DND-41 (cell line): ENCODE data around the gene OR2F2.

Experiments used
- ATAC-seq: fragments of 200-7000 bp; cut with Tn5 transposase; 3 replicates; pipeline ENCODE4 v1.9.1; 2021; ENCODE audit warnings: low read depth; ENCODE audit not compliant: insufficient read depth
- DNase-seq: peaks from one replicate; pipeline ENCODE4 v3.0.0-alpha.2; 2020
- H2AFZ ChIP-seq: 2 replicates; pipeline ENCODE4 v1.6.0; 2012; ENCODE audit warnings: low read depth, low read length
- H3K27ac ChIP-seq: 2 replicates; pipeline ENCODE4 v1.5.1; 2012; ENCODE audit warnings: low read length, inconsistent platforms
- H3K27me3 ChIP-seq: fragments of 200-600 bp; sonication (generic); 2 replicates; pipeline ENCODE4 v1.6.0; 2012; ENCODE audit warnings: low read length, mild to moderate bottlenecking, inconsistent platforms; ENCODE audit not compliant: insufficient read depth, poor library complexity
- H3K36me3 ChIP-seq: 2 replicates; pipeline ENCODE4 v1.5.1; 2012; ENCODE audit warnings: low read length, inconsistent platforms; ENCODE audit not compliant: insufficient read depth
- H3K4me1 ChIP-seq: 2 replicates; pipeline ENCODE4 v1.5.1; 2012; ENCODE audit warnings: mild to moderate bottlenecking, low read length; ENCODE audit not compliant: insufficient read depth
- H3K4me2 ChIP-seq: 2 replicates; pipeline ENCODE4 v1.6.0; 2012; ENCODE audit warnings: mild to moderate bottlenecking, moderate library complexity, low read length, inconsistent platforms; ENCODE audit not compliant: insufficient read depth
- H3K4me3 ChIP-seq, 2 experiments: fragments of 200-600 bp in 1 of 2; shearing (Covaris generic) in 1 of 2; 2 replicates each; pipeline ENCODE4 v1.5.1; 2012 to 2016; ENCODE audit warnings: inconsistent platforms in 2 of 2, low read length in 2 of 2, mild to moderate bottlenecking in 2 of 2, low read depth in 1 of 2, moderate library complexity in 1 of 2
- H3K79me2 ChIP-seq: 2 replicates; pipeline ENCODE4 v1.6.0; 2012; ENCODE audit warnings: low read length, inconsistent platforms; ENCODE audit not compliant: insufficient read depth
- H3K9ac ChIP-seq: 2 replicates; pipeline ENCODE4 v1.6.0; 2012; ENCODE audit warnings: low read depth, mild to moderate bottlenecking, inconsistent platforms, low read length, moderate library complexity
- H3K9me3 ChIP-seq: 2 replicates; pipeline ENCODE4 v1.5.1; 2012; ENCODE audit warnings: low read length, moderate library complexity, mild to moderate bottlenecking, inconsistent platforms; ENCODE audit not compliant: insufficient read depth, severe bottlenecking
- H4K20me1 ChIP-seq: 2 replicates; pipeline ENCODE4 v1.6.0; 2012; ENCODE audit warnings: low read length; ENCODE audit not compliant: insufficient read depth
- EZH2 ChIP-seq: IDR thresholded peaks from 3 replicates; pipeline ENCODE4 v1.6.1; 2012; ENCODE audit warnings: borderline replicate concordance, low read depth, mild to moderate bottlenecking, moderate library complexity, low read length, inconsistent platforms; ENCODE audit not compliant: severe bottlenecking
- TF ChIP-seq, protein P1 (sequence below): IDR thresholded peaks from 2 replicates; pipeline ENCODE4 v1.5.1; 2012; ENCODE audit warnings: borderline replicate concordance, low read length, moderate library complexity, mild to moderate bottlenecking; ENCODE audit not compliant: poor library complexity, severe bottlenecking; ENCODE audit errors: extremely low read depth

The OR2F2 gene

DNA sequence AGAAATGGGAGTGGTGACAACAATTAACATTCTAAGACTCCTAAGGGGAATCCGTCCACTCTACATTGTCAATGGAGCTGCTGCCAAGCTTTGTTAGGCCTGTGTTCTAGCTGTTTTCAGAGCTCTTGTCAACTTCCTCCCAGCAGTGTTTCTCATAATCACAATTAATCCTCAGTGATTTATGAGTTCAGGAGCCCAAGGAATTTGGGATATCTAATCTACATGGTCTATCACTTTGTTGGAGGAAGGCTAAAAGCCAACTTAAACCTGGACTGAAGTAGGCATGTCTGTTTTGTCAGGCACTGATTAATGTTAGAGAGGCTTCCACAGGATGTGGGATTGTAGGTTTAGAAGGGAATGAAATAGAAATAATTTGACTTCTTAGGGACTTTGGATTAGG is 10.2 kb upstream of the OR2F2 start:
- no peak overlapping the region for H3K4me3 ChIP-seq
- H3K27ac ChIP-seq, result no peak overlapping the region
- no peaks in the 10 kb centered on the region for H4K20me1 ChIP-seq
- H3K4me2 ChIP-seq, result no peak overlapping the region
- TF ChIP-seq, protein P1, sequence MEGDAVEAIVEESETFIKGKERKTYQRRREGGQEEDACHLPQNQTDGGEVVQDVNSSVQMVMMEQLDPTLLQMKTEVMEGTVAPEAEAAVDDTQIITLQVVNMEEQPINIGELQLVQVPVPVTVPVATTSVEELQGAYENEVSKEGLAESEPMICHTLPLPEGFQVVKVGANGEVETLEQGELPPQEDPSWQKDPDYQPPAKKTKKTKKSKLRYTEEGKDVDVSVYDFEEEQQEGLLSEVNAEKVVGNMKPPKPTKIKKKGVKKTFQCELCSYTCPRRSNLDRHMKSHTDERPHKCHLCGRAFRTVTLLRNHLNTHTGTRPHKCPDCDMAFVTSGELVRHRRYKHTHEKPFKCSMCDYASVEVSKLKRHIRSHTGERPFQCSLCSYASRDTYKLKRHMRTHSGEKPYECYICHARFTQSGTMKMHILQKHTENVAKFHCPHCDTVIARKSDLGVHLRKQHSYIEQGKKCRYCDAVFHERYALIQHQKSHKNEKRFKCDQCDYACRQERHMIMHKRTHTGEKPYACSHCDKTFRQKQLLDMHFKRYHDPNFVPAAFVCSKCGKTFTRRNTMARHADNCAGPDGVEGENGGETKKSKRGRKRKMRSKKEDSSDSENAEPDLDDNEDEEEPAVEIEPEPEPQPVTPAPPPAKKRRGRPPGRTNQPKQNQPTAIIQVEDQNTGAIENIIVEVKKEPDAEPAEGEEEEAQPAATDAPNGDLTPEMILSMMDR, result no peak
- no peak for TF ChIP-seq EZH2
- H3K9me3 ChIP-seq, result no peaks in the 10 kb centered on the region
- DNase-seq (no peak), ATAC-seq (no peak)
- H2AFZ ChIP-seq, result no peak overlapping the region
- no peaks in the 10 kb centered on the region for H3K27me3 ChIP-seq
- H3K79me2 ChIP-seq, result no peaks in the 10 kb centered on the region
- H3K4me1 ChIP-seq, result no peaks in the 10 kb centered on the region
- H3K36me3 ChIP-seq, result no peaks in the 10 kb centered on the region
- no peak overlapping the region for H3K9ac ChIP-seq

DNA sequence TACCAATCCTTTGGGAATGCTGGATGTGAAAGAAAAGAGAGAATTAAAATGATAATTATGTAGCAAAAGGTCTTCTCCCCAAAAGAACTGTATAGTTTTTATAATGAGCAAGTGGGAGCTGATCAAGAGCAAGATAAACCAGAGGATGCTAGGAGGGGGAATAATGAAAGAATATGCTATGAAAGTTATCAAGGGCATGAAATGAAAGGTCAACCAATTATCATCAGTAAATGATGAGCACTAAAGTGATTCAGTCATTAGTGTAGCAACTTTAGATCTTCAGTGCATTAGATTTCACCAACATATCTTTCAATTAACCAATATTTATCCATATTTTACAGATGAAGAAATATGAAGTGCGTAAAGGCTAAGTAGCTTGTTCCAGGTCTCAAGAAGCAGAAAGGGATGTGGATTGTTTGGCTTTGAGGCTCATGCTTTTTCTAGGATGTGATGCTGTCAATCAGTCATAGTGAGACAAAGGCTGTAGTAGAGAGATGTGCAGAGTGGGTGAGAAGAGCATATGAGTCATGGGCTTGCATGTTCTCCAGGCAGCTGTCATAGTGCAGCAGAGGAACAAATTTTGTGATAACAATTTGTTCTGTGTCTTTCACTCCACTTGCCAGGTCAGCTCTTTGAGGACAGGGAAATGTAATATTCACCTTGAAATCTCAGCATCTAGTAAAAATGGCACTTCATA is 5.7 kb upstream of the OR2F2 start:
- H3K4me2 ChIP-seq, result no peak overlapping the region
- TF ChIP-seq, protein P1, result no peak
- no peak for TF ChIP-seq EZH2
- ATAC-seq (no peak), DNase-seq (no peak)
- H3K9ac ChIP-seq, result no peak overlapping the region
- H3K36me3 ChIP-seq, result no peaks in the 10 kb centered on the region
- no peaks in the 10 kb centered on the region for H3K27me3 ChIP-seq
- no peak overlapping the region for H2AFZ ChIP-seq
- no peaks in the 10 kb centered on the region for H3K79me2 ChIP-seq
- no peaks in the 10 kb centered on the region for H3K4me1 ChIP-seq
- H3K4me3 ChIP-seq, result no peak overlapping the region
- H4K20me1 ChIP-seq, result no peaks in the 10 kb centered on the region
- H3K27ac ChIP-seq, result no peak overlapping the region
- no peaks in the 10 kb centered on the region for H3K9me3 ChIP-seq

DNA sequence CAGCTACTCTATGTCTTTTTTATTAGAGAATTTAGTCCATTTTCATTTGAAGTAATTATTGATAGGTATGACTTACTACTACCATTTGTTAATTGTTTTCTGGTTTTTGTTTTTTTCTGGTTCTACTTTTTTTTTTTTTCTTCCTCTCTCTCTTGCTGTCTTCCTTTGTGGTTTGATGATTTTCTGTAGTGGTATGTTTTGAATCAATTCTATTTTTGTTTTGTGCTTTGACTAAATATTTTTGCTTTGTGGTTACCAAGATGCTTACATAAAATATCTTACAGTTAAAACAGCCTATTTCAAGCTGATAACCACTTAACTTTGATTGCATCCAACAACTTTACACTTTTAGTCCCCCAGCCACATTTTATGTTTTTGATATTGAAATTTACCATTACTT is 3.3 kb upstream of the OR2F2 start:
- Histone ChIP-seq H3K4me3 (no peak overlapping the region), H3K9ac (no peak overlapping the region), H3K27ac (no peak overlapping the region), H3K4me2 (no peak overlapping the region), H3K27me3 (no peaks in the 10 kb centered on the region), H4K20me1 (no peaks in the 10 kb centered on the region), H3K4me1 (no peaks in the 10 kb centered on the region), H2AFZ (no peak overlapping the region), H3K9me3 (no peaks in the 10 kb centered on the region), H3K36me3 (no peaks in the 10 kb centered on the region), H3K79me2 (no peaks in the 10 kb centered on the region)
- no peak for TF ChIP-seq EZH2
- TF ChIP-seq, protein P1, result no peak
- no peak for ATAC-seq
- DNase-seq, result no peak
